ENCODE results near the gene NLRP1. TPM values are rescaled to one million over a fixed set of nuclear protein-coding genes. Genes with fewer than 3 reads are reported as not detected.
A peak's percentile ranks its signal among the peaks of the same experiment; 100 is the strongest.

The NLRP1 gene
- polyA plus RNA-seq, 3 donors = 6.2 to 60.8 (median 15.1) TPM

DNA sequence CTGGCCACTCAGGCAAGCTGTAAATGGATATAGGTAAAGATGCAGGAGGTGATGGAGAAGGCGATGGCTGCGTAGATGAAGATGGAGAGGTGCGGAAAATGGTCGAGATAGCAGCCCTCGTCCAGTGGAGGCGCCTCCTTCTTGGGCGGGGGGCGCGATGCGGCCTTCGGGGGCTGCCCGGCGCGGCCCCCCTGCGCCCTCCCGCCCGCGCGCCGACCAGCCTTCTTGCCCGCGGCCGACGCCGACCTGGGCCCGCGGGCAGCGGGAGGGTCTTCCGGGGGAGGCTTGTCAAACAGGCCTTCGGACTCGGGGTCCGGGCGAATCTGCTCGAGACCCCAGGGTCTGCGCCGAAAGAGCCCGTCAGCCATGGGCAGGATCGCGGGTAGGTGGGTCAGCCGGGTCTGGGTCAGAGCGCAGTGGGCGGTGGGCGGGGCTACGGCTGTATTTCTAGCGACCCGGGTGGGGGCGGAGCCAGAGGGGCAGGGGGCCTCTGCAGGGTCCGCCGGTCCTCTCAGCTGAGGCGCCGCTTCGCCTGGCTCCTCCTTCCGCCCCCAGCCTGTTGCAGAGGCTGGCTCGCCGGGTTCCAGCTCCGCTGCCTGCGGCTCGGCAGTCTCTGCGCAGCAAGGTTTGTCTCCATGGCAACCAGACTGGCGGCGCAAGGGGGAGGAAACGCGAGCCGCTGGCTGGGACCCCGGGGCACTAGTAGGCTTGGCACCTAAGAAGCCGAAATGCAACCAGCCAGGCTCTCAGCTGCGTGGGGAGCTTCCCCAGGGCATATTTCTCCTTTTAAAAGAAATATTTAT lies 83.5 kb downstream of the NLRP1 start:
- WGBS, 3 donors = 0 to 12% (median 12%) methylated on average over 52 to 67 of the region's 67 CpGs
- no peak overlapping the region for H3K27ac ChIP-seq (ENCODE audit: low read depth, low read length)

DNA sequence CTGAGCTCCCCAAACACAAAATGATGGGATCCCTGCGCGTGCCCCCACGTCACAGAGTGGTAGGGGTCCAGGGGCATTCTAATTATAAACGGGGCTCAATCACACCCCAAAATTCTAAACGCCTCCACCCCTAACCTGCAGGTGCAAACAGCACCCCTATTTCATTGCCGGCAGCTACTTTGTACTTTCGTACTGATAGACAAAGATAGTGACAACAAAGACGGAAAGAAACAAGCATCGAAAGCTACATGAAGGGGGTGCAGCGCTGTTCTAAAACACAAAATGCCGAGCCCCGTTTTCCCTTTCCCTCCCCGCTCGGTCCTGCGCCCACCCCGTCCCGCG lies 84.1 kb downstream of the NLRP1 start:
- WGBS, 3 donors = 8 to 27% (median 18%) methylated on average over 18 of the region's 18 CpGs

DNA sequence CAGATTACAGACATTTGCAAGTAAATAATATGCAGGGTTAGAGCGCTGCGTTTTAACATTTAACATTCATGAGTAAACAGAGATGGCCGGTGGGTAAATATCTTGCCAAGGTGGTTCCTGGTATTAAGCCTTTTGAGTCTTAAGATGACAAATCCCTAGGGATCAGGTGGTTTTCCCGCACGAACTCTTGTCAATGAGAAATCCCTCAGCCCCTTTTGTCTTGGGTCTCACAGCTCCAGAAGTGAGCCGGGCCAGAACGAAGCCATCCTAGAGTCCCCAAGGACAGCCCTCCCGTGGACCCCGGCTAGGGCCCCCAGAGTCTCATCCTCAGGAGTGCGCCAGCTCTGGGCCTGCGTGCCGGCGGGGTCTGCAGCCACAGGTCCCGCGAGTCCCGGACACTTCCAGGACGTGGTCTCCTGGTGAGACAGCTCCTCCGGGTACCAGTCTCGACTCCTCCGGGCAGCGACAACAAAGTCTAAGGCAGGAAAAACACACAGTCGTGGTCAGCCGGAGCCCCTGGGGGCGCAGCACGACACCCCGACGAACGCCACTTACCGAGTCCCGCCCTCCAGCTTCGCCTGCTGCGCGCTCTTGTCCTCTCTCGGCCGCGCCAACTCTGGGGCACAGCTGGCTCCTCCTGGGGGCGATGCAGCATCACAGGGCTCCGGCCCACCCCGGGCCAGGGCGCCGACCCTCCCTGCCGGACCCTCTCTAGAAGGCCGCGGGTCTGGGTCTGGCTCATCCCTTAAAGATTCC lies 84.7 kb downstream of the NLRP1 start:
- WGBS, 3 donors = 9 to 59% (median 41%) methylated on average over 41 to 44 of the region's 44 CpGs
- no peak overlapping the region for H3K27ac ChIP-seq (ENCODE audit: low read depth, low read length)

More for the DNA sequence above, 84.1 kb downstream of the NLRP1 start:
- no peak overlapping the region for H3K27ac ChIP-seq (ENCODE audit: low read depth, low read length)

DNA sequence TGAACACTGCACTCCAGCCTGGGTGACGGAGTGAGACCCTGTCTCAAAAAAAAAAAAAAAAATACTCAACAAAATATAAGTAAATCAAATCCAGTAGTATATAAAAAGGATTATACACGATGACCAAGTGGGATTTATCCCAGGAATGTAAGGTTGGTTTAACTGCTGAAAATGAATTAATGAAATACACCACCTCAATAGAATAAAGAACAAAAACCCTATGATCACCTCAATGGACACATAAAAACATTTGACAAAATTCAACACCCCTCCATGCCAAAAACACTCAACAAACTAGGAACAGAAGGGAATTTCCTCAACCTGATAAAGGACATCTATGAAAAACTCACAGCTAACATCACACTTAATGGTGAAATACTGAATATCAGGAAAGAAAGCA lies 91.3 kb downstream of the NLRP1 start:
- WGBS, 3 donors = 88 to 95% (median 95%) methylated on average over 2 of the region's 2 CpGs
- H3K27ac ChIP-seq (ENCODE audit: low read depth, low read length) = no peak overlapping the region

DNA sequence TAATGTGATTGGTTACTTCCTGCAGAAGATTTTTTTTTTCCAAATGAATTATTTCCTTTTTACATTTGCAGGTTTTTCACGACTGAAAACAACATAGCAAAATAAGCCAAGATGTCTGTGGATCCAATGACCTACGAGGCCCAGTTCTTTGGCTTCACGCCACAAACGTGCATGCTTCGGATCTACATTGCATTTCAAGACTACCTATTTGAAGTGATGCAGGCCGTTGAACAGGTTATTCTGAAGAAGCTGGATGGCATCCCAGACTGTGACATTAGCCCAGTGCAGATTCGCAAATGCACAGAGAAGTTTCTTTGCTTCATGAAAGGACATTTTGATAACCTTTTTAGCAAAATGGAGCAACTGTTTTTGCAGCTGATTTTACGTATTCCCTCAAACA lies 95.6 kb downstream of the NLRP1 start:
- WGBS, 3 donors = 80 to 87% (median 86%) methylated on average over 8 of the region's 8 CpGs
- no peak overlapping the region for H3K27ac ChIP-seq (ENCODE audit: low read depth, low read length)

DNA sequence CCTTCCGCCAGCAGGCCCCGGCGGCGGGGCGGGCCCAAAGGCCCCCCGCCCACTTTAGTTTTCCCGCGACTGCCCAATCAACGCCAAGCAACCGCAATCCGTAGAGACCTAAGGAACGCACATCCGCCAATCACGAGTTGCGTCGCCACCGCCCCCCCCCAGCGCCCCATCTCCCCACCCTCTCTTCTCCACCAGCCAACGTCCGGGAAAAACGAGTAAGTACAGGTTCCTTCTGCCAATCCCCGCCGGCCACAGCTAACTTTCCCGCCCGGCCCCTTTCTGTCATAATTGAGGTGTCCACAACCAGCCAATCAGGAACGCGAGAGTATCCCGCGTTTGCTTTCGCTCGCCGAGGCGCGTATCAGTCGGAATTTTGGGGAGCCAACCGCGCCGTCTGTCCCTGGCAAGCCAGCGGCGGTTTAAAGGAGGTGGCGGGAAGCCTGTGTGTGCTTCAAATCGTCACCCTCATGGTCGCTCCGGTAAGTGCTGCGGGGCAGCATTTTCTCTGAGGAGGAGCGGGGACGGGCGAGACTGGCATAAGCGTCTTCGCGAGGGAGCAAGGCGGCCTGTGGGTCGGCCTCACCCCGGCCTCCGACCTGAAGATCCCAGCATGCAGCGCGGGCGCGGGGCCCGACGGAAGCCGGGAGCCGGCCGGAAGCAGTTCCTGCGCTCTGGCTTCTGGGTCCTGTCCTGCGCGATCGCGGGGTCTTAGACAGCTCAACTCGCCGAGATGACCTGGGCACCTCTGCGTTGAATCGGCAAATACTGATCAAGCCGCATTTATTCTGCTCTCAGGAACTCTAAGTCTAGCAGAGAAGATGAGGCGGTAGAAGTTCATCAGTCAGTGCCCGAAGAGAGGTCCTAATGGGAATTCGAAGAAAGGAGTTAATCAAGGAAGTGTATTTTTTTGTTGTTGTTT lies 97.8 kb downstream of the NLRP1 start, which contains the start of gene MIS12:
TSS of gene MIS12 (plus strand) at position 361 of the 919 bp plus-strand sequence. CDS start 2,297 bp downstream, outside the sequence.
- H3K27ac ChIP-seq (ENCODE audit: low read depth, low read length) = peak within 1 kb of the TSS; percentile 94
- WGBS, 3 donors = 0 to 1% (median 0%) methylated on average over 77 of the region's 77 CpGs

DNA sequence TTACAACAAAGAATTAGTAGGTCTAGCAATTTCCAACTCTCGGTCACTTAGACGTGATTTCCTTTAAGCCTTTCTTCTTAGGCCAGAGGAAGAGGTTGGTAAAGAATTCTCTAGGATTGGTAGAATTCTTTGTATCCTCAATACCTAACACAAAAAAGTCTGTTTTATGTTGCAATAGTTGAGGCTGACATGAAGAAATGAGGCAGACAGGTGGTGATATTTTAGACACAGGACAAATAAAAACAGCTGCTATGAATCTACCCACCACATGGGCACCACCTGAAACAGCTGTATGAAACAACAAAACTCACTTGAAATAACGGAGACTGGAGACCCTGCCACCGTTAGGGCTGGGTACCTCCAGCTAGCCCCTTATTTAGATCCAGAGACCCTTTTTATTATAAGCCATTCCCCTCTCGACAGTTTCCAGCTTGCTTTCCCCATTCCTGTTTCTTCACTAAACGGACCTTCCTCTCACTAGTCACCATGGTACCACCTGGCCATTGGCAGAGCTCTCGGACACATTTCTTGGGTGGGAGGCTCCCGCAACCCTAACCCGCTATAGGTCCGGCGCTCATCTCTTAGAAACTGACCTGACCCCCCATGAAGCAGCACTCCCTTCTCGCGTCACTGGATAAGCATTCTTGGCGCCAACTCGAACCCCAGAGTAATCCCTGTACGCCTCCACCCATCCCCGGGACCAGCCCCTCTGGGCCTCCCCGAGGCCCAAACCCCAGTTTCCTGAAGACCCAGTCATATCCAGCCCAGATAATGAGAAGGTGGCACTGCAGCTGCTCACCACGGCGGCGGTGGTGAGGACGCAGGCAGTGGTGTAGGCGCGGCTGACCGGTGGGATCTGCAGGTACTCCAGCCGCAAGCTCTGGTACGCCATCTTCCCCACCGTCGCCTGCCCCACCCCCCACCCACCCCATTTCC lies 98.8 kb downstream of the NLRP1 start, which contains the start of gene DERL2:
TSS of gene DERL2 (minus strand) at position 909 of the 936 bp plus-strand sequence. CDS start at position 892, 17 bp downstream.
- WGBS, 3 donors = 3 to 4% (median 4%) methylated on average over 27 to 29 of the region's 29 CpGs
- H3K27ac ChIP-seq (ENCODE audit: low read depth, low read length) = peak within 1 kb of the TSS; percentile 94

DNA sequence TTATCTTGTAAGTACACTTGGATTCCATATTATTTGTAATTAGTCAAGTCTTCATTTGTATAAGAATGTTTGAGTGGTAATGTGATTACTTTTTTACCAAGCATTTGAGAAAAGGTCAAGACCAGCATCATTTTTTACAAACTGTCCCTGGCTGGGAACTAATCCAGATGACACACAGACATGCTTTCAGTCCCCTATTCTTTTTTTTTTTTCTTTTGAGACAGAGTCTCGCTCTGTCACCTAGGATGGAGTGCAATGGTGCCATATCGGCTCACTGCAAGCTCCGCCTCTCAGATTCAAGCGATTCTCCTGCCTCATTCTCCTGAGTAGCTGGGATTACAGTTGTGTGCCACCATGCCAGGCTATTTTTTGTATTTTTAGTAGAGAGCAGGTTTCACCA lies 102.9 kb downstream of the NLRP1 start:
- WGBS, 3 donors = 85 to 99% (median 93%) methylated on average over 4 of the region's 4 CpGs
- no peak overlapping the region for H3K27ac ChIP-seq (ENCODE audit: low read depth, low read length)

DNA sequence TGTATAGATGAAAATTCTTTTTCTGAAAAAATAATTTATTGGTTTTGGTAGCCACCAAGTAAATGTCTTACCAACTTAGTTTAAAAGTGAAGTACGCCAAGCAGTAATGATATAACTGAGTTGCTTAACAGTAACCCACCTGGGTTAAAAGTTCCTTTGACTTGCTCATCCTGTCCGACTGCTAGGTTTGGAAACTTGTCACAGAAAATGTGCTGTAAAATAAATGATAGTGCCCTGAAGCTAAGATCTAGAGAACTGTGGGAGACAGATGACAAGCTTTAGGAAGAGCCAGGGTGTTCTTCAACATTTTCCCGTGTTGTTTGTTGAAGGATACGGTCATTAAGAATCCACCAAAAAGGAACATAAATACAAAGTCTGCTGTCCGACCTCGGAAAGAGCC lies 103.3 kb downstream of the NLRP1 start:
- WGBS, 3 donors = 73 to 86% (median 83%) methylated on average over 6 of the region's 6 CpGs

DNA sequence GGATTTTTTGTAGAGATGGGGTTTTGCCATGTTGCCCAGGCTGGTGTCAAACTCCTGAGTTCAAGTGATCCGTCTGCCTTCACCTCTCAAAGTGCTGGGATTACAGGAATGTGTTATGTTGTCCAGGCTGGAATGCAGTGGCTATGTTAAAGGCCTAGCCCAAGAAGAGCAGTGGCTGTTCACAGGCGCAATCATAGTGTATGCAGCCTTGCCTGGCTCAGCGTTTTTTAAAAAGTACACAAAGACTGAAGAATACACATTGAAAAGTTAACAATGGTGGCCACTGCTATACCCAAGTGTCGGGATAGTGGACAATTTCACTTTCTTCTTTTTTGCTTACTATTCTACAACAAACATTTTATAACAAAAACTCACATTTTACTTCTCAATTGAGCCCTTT lies 105.3 kb downstream of the NLRP1 start:
- WGBS, 3 donors = 87 to 95% (median 94%) methylated on average over 4 of the region's 4 CpGs
- H3K27ac ChIP-seq (ENCODE audit: low read depth, low read length) = no peak overlapping the region

More for the DNA sequence above, 103.3 kb downstream of the NLRP1 start:
- no peak overlapping the region for H3K27ac ChIP-seq (ENCODE audit: low read depth, low read length)

DNA sequence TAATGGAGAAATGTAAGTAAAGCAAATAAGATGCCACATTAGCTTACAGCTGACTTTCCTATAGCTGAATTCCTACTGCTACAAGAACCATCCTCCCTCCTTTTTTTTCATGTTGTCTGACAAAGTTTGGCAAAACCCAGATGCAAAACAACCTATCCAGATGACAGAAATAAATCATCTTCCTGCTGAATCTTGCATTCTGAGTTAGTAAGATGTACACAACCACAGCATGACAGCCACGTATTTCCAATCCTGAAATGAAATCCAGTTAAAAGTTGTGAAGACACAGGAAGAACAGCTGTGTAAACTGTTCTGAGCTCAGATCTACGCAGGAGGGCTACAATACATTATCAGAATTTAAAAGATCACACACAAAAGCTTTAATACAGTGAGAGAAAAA lies 110.4 kb downstream of the NLRP1 start:
- 86 to 98% (median 87%) methylated on average over 2 of the region's 2 CpGs for WGBS, 3 donors
- H3K27ac ChIP-seq (ENCODE audit: low read depth, low read length) = no peak overlapping the region

DNA sequence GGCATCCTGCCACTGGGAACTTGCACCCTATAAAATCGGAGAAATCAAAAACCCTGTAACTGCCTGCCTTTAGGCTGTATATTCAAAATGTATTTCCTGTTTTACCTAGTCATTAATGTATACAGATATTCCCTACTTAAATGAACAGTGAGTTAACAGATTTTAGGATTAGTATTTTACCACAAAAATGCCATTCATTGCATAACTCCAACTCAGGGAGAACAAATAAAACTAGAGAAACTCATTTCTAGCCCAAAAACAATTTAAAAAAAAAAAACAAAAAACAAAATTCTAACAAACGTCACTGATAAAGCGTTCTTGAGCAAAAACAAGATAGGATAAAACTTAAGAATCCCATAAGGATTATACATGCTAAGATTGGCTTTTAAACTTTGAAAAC lies 111.8 kb downstream of the NLRP1 start:
- WGBS, 3 donors = 86 to 88% (median 87%) methylated on average over 3 of the region's 3 CpGs
- H3K27ac ChIP-seq (ENCODE audit: low read depth, low read length) = no peak overlapping the region

DNA sequence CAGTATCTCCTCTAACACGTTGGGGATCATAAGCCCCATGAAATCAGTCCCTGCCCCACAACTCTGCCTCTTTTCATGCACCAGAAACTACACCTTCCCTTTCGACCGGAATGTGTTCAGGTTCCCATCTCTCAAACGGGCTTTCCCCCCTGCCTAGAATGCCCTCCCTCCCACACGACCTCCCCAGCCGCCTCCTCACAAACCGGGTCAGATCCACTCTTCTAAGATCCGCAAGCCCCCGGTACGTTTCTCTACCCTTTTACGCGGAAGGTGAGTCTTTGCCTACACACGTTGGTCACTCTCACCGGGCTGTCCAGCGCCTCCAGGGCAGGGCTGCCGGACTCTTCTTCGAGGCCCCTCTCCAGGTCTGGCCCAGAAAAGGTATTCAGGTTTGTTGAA lies 116.2 kb downstream of the NLRP1 start:
- H3K27ac ChIP-seq (ENCODE audit: low read depth, low read length) = no peak overlapping the region
- 0 to 1% (median 0%) methylated on average over 17 of the region's 17 CpGs for WGBS, 3 donors

DNA sequence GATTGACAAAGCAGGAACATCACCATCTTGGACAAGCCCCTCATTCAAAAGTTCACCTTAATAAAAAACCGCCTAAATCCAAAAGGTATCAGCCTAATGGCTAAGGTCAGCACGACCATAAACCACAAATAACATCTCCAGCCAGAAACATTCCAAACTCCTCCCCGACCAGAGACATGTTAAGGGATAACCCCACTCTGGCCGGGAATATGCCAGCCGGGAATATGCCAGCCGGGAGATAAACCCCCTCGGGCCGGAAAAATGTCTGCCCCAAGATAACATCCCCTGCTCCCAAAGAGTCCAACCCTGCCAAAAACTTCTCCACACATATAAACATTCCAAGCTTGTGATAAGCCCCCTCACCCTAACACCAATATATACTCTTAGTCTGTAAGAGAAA lies 116.9 kb downstream of the NLRP1 start:
- 4 to 12% (median 11%) methylated on average over 8 of the region's 8 CpGs for whole genome bisulfite sequencing, 3 donors
- no peak overlapping the region for H3K27ac ChIP-seq (ENCODE audit: low read depth, low read length)

DNA sequence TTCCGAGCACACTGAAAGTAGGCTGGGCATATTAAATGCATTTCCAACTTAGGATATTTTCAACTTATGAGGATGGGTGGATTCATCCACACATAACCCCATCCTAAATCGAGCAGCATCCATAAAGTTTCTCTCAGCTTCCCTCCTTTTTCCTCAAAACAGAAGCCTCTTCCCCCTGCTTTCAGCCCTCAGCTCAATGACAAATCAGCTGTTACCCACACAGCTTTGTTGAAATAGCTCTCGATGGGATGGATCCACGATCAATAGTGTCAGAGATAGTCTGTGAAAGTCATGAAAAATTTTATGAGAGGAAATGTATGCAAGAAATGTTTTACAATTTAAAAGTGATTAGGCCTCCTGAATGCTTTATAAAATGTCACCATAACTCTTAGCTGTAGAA lies 118.0 kb downstream of the NLRP1 start:
- H3K27ac ChIP-seq (ENCODE audit: low read depth, low read length) = no peak overlapping the region
- WGBS, 3 donors = 79 to 93% (median 90%) methylated on average over 4 of the region's 4 CpGs

DNA sequence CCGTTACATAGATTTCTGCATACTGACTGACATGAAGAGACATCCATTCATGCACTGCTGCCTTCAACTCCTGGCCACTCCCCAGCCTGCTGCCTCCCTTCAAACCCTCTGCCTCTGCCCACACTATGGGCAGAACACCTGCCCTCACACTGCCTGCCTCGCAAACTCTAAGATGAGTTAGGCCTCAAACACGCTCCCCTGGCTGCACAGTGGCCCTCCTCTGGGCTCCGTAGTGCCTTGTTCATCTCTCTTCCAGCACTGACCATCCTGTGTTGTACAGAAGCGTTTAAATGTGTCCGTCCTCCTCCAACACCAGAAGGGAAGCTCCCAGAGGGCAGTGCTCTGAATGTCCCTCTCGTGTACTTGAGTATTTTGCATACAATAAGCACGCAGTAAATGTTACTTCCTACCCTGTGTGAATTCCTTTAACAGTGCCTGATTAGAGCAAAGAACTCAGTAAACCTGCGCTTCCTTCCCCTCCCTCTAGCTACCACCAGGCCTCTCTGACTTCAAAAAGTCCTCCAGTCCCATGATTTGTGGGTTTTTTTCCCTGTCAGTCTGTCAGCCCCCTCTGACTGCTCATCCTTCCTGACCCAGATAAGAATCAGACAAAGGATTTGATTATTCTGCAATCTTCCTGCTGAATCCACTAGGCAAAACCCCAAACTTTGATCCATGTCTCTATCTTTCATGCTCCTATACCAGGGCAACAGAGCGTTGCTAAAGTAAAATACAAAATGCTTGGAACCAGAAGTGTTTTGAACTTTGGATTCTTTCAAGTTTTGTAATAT lies 119.4 kb downstream of the NLRP1 start:
- no peak overlapping the region for H3K27ac ChIP-seq (ENCODE audit: low read depth, low read length)

More for the DNA sequence above, 119.4 kb downstream of the NLRP1 start:
- 82 to 85% (median 84%) methylated on average over 10 of the region's 10 CpGs for WGBS, 3 donors
